Stimulated activated memory B cell treated with anti-CD40 and anti-IgM and Interleukin-4, amounts not matched to agents 10 μg/mL and 1 μg/mL and 100 μg/mL, for 72 hours (primary cell): ENCODE results near the gene PON1.

Experiments used
- ATAC-seq: fragments of 150-1000 bp; cut with Tn5 transposase; 2 replicates; pipeline ENCODE4 v1.10.0; 2021
- H3K27ac Mint-ChIP-seq: one replicate; pipeline ENCODE4 v1.8.0; 2022; ENCODE audit warnings: mild to moderate bottlenecking, mixed read lengths
- H3K27me3 Mint-ChIP-seq: one replicate; pipeline ENCODE4 v1.8.0; 2022; ENCODE audit warnings: mixed read lengths
- H3K36me3 Mint-ChIP-seq: one replicate; pipeline ENCODE4 v1.8.0; 2022; ENCODE audit warnings: mixed read lengths
- H3K4me1 Mint-ChIP-seq: one replicate; pipeline ENCODE4 v1.8.0; 2022; ENCODE audit warnings: mixed read lengths
- H3K4me3 Mint-ChIP-seq: one replicate; pipeline ENCODE4 v1.8.0; 2022; ENCODE audit warnings: mild to moderate bottlenecking, moderate library complexity, mixed read lengths
- H3K9me3 Mint-ChIP-seq: one replicate; pipeline ENCODE4 v1.8.0; 2022; ENCODE audit warnings: mixed read lengths

The PON1 gene

DNA sequence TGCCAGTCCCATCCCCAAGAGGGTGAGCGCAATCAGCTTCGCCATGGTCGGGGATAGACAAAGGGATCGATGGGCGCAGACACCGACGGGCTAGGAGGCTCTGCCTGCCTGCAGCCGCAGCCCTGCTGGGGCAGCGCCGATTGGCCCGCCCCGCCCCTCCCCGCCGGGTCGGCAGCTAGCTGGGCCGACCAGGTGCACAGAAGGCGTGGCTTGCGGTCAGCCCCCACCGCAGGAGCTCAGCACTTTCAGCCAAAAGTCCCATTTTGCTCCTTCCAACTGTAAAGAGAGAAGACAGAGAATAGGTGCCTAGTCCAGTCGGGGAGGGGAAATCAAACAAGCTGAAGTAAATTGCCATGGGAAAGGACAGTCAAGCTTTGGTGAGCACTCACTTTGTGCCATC, at the start of gene PON1:
TSS of gene PON1 (minus strand) at position 102 of the 400 bp plus-strand sequence. CDS start at position 45, 57 bp downstream.
- H3K36me3 Mint-ChIP-seq, result no peaks in the 10 kb centered on the region
- H3K27ac Mint-ChIP-seq, result no peak within 1 kb of the TSS
- peaks cover 3% of the 10 kb centered on the region for H3K4me1 Mint-ChIP-seq
- peak; percentile 74 for ATAC-seq
- peaks cover 13% of the 10 kb centered on the region for H3K27me3 Mint-ChIP-seq
- no peak within 1 kb of the TSS for H3K4me3 Mint-ChIP-seq
- no peaks in the 10 kb centered on the region for H3K9me3 Mint-ChIP-seq

DNA sequence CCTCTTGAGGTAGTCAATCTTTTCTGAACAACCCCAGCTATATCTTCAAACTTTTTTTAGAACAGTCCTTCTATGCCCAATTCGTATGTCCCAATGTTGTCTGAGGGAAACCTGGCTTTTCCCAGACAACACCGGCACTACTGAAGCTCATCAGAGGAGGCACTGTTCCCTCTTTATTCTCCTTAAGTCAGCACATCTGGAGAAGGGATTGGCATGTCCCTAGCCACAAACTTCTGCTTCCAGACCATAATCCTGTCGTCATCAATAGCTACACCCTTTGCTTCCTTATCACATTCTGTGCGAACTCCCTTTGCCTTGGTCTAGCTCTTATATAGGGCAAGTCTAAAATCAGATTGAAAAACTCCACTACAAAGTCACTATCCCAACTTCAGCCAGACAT, 49.0 kb upstream of the PON1 start:
- Mint-ChIP-seq H3K4me3 (no peak overlapping the region), H3K4me1 (no peaks in the 10 kb centered on the region), H3K27me3 (peaks cover 15% of the 10 kb centered on the region), H3K9me3 (peaks cover 4% of the 10 kb centered on the region), H3K27ac (no peak overlapping the region), H3K36me3 (no peaks in the 10 kb centered on the region)
- ATAC-seq, result no peak

DNA sequence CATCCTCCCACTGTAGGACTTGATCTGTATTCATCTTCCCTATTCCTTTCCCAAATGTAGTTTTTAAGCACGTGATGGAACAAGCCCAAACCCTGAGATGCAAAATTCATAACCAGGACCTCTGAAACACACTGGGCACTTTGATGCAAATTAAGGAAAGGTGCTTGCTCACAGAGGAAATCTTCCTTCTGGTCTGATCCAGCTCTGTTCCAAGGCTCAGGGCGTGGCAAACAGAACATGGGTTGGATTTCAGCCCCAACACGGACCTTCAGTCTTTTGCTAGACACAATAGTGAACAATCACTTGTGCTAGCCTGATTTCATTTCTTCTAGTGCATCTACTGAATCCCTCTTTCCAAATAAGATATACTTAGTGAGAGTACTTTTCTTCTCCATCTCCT, 43.9 kb upstream of the PON1 start:
- H3K36me3 Mint-ChIP-seq, result no peaks in the 10 kb centered on the region
- ATAC-seq, result no peak
- H3K4me3 Mint-ChIP-seq, result no peak overlapping the region
- no peaks in the 10 kb centered on the region for H3K4me1 Mint-ChIP-seq
- no peak overlapping the region for H3K27ac Mint-ChIP-seq
- no peaks in the 10 kb centered on the region for H3K27me3 Mint-ChIP-seq
- no peaks in the 10 kb centered on the region for H3K9me3 Mint-ChIP-seq

DNA sequence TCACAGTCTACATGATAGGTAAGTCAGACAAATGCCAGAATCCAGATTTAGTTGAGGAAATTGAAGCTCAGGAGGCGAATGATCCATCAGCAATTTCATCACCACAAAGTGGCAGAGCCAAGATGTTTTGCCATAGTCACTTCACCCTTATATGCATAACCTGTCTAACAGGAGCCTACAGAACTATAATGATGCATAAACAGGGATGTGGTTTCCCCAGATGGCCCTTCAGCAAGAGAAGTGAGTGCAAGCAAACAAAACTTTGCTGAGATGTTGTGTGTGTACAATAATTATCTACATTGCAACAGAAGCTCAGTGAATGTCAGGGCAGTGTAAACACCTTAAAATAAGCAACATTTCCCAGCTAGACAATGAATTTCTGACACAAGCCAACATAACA, 43.3 kb upstream of the PON1 start:
- H3K27me3 Mint-ChIP-seq, result no peaks in the 10 kb centered on the region
- no peak overlapping the region for H3K4me3 Mint-ChIP-seq
- H3K9me3 Mint-ChIP-seq, result no peaks in the 10 kb centered on the region
- no peak for ATAC-seq
- H3K4me1 Mint-ChIP-seq, result no peaks in the 10 kb centered on the region
- no peaks in the 10 kb centered on the region for H3K36me3 Mint-ChIP-seq
- no peak overlapping the region for H3K27ac Mint-ChIP-seq

DNA sequence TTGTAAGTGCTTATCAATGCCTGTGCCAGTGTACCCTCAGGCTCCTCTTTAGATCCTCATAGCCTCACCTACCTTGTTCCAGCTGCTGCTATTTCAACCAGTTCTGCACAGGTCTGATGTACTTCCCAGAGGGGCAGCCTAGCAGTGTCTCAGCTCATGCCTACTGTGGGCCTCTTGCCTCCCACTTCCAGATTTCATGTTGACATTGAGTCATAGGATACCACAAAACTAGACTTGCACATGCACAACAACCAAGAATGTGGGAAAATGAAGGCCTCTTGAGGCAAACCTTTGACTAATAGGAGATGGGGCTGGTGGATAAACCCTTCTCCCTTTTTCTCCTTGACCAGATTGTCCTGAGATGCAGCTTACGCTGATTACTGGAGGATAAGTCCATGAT, 40.8 kb upstream of the PON1 start:
- ATAC-seq, result peak; percentile 28
- no peaks in the 10 kb centered on the region for H3K27me3 Mint-ChIP-seq
- no peak overlapping the region for H3K27ac Mint-ChIP-seq
- H3K4me3 Mint-ChIP-seq, result no peak overlapping the region
- H3K36me3 Mint-ChIP-seq, result no peaks in the 10 kb centered on the region
- no peaks in the 10 kb centered on the region for H3K4me1 Mint-ChIP-seq
- H3K9me3 Mint-ChIP-seq, result no peaks in the 10 kb centered on the region

GRCh38 chr7:95357623-95358022, 33.3 kb upstream of the PON1 start:
- Mint-ChIP-seq H3K36me3 (no peaks in the 10 kb centered on the region), H3K27me3 (no peaks in the 10 kb centered on the region), H3K4me1 (no peaks in the 10 kb centered on the region), H3K4me3 (no peak overlapping the region), H3K9me3 (no peaks in the 10 kb centered on the region), H3K27ac (no peak overlapping the region)
- ATAC-seq, result no peak

GRCh38 chr7:95342642-95343307, 18.4 kb upstream of the PON1 start:
- no peak overlapping the region for H3K27ac Mint-ChIP-seq
- H3K4me3 Mint-ChIP-seq, result no peak overlapping the region
- ATAC-seq, result no peak
- H3K36me3 Mint-ChIP-seq, result no peaks in the 10 kb centered on the region
- H3K27me3 Mint-ChIP-seq, result peaks cover 16% of the 10 kb centered on the region
- no peaks in the 10 kb centered on the region for H3K4me1 Mint-ChIP-seq
- H3K9me3 Mint-ChIP-seq, result peaks cover under 1% of the 10 kb centered on the region

- H3K4me1 Mint-ChIP-seq, result no peaks in the 10 kb centered on the region
- H3K27ac Mint-ChIP-seq, result no peak overlapping the region
- no peaks in the 10 kb centered on the region for H3K36me3 Mint-ChIP-seq
- no peak overlapping the region for H3K4me3 Mint-ChIP-seq
- no peak for ATAC-seq
- peaks cover 3% of the 10 kb centered on the region for H3K9me3 Mint-ChIP-seq
- H3K27me3 Mint-ChIP-seq, result peaks cover 16% of the 10 kb centered on the region
These were observed 17.7 kb upstream of the PON1 start for GRCh38 chr7:95342029-95342428.

DNA sequence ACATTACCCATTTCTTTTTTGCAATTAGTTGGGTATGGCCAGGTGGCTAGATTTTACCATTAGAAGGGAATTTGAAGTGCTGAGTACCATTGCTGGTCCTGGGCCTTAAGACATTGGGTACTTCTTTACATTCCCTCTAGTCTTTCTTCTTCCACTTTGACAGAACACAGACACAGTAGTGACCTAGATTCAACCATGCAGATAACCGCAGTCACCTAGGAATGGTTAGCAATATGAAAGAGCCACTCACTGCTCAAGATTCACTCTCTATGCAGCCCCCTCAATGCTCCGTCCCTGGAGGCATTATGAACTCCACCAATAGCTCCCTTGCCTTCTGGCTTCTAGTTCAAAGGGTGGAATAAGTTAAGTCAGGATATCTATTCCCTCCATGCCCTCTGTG, 16.2 kb upstream of the PON1 start:
- Mint-ChIP-seq H3K36me3 (no peaks in the 10 kb centered on the region), H3K4me3 (no peak overlapping the region), H3K27me3 (peaks cover 16% of the 10 kb centered on the region), H3K9me3 (peaks cover 3% of the 10 kb centered on the region), H3K27ac (no peak overlapping the region), H3K4me1 (no peaks in the 10 kb centered on the region)
- ATAC-seq, result peak; percentile 44

DNA sequence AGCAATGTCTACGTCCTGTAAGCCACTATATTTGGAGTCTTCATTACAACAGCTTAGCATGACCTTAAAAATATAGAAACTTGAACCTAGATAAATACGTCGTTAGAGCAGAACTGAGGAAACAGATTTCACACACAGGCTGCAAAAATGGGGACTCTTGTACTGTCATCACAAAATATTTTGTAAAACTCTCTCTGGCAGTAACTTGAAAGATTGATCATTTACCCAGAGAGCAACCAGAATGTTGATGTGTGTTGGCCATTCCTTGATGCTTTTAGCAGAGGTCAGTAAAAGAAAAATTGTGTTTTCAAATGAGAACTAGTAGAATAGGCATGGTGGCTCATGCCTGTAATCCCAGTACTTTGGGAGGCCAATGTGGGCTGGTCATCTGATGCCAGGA, 14.5 kb upstream of the PON1 start:
- Mint-ChIP-seq H3K27ac (no peak overlapping the region), H3K4me3 (no peak overlapping the region), H3K36me3 (no peaks in the 10 kb centered on the region), H3K27me3 (peaks cover 13% of the 10 kb centered on the region), H3K9me3 (peaks cover 3% of the 10 kb centered on the region), H3K4me1 (no peaks in the 10 kb centered on the region)
- no peak for ATAC-seq

DNA sequence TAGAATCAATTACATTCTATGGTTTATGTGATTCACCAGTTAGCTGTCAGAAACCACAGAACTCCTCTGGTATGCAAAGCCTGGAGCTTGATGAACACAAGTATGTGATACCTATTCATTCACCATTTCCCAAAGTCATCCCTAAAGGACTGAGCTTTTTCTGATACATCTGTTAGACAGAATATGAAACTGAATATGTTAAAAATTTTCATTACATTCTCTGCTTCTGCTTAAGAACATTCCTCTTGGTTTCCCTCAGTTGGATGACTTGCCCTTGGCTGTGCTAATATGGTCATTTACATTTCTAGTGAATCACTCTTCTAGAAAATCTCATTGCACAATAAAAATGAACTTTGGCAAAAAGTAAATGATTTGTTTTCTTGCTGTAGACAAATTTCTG, 10.8 kb upstream of the PON1 start:
- H3K27ac Mint-ChIP-seq, result no peak overlapping the region

GRCh38 chr7:95334447-95334846, 10.1 kb upstream of the PON1 start:
- no peak overlapping the region for H3K27ac Mint-ChIP-seq
- H3K4me1 Mint-ChIP-seq, result peaks cover 7% of the 10 kb centered on the region
- H3K4me3 Mint-ChIP-seq, result no peak overlapping the region
- H3K27me3 Mint-ChIP-seq, result no peaks in the 10 kb centered on the region
- no peaks in the 10 kb centered on the region for H3K36me3 Mint-ChIP-seq
- ATAC-seq, result no peak
- peaks cover 3% of the 10 kb centered on the region for H3K9me3 Mint-ChIP-seq

More for the DNA sequence above, 10.8 kb upstream of the PON1 start:
- Mint-ChIP-seq H3K9me3 (peaks cover 3% of the 10 kb centered on the region), H3K27me3 (no peaks in the 10 kb centered on the region), H3K4me3 (no peak overlapping the region), H3K36me3 (no peaks in the 10 kb centered on the region), H3K4me1 (peaks cover 7% of the 10 kb centered on the region)
- no peak for ATAC-seq

GRCh38 chr7:95330961-95331337, 6.6 kb upstream of the PON1 start:
- Mint-ChIP-seq H3K9me3 (no peaks in the 10 kb centered on the region), H3K4me1 (peaks cover 7% of the 10 kb centered on the region), H3K36me3 (no peaks in the 10 kb centered on the region), H3K27me3 (peaks cover 13% of the 10 kb centered on the region), H3K27ac (peak overlapping the region; percentile 34), H3K4me3 (peak overlapping the region; percentile 65)
- ATAC-seq, result no peak

GRCh38 chr7:95330204-95330960, 6.0 kb upstream of the PON1 start:
- H3K27me3 Mint-ChIP-seq, result peaks cover 13% of the 10 kb centered on the region
- H3K4me1 Mint-ChIP-seq, result peaks cover 7% of the 10 kb centered on the region
- no peaks in the 10 kb centered on the region for H3K9me3 Mint-ChIP-seq
- H3K36me3 Mint-ChIP-seq, result no peaks in the 10 kb centered on the region
- H3K4me3 Mint-ChIP-seq, result peak overlapping the region; percentile 65
- H3K27ac Mint-ChIP-seq, result peak overlapping the region; percentile 34
- peak; percentile 62 for ATAC-seq

DNA sequence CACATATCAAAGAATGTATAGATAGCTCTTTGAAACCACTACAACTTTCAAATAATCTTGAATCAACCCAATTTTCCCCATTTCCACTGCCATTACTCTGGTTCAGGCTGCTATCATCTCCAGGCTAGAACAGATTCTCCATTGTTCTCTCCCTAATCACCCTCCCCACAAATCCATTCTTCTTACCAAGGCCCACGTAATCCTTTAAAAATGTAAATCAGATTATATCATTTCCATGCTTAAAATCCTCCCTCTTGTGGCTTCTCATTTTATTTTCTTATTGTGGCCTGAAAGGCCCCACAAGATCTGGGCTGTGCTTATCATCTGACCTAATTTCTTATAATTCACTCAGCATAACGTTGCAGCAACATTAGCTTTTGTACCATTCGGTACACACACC, 3.0 kb upstream of the PON1 start:
- Mint-ChIP-seq H3K27ac (no peak overlapping the region), H3K27me3 (peaks cover 13% of the 10 kb centered on the region), H3K4me1 (peaks cover 7% of the 10 kb centered on the region), H3K4me3 (no peak overlapping the region), H3K36me3 (no peaks in the 10 kb centered on the region), H3K9me3 (no peaks in the 10 kb centered on the region)
- ATAC-seq, result no peak
